AG10803 (cell line): Measurements from ENCODE around the gene CLEC16A.

Experiments used
- DNase-seq: peaks from one replicate; pipeline ENCODE4 v3.0.0; 2010; ENCODE audit warnings: low read depth
- H3K4me3 ChIP-seq: 2 replicates; pipeline ENCODE4 v1.5.1; 2011; ENCODE audit warnings: mild to moderate bottlenecking, low read length, control low read depth
- CTCF ChIP-seq: conservative IDR thresholded peaks from 2 replicates; pipeline ENCODE4 v1.5.1; 2011; ENCODE audit warnings: mild to moderate bottlenecking, low read length, control low read depth, inconsistent platforms

The CLEC16A gene

GRCh38 chr16:10969615-10970014 is 25.3 kb downstream of the CLEC16A start:
- DNase-seq = no peak

GRCh38 chr16:10970065-10970464 is 25.7 kb downstream of the CLEC16A start:
- no peak overlapping the region for H3K4me3 ChIP-seq
- DNase-seq = no peak
- TF ChIP-seq CTCF = no peak

More at GRCh38 chr16:10969615-10970014, 25.3 kb downstream of the CLEC16A start:
- no peak overlapping the region for H3K4me3 ChIP-seq
- TF ChIP-seq CTCF = no peak

GRCh38 chr16:10971560-10971961 is 27.2 kb downstream of the CLEC16A start:
- TF ChIP-seq CTCF = peak; percentile 76
- DNase-seq = peak; percentile 95
- no peak overlapping the region for H3K4me3 ChIP-seq

- no peak overlapping the region for H3K4me3 ChIP-seq
- DNase-seq = no peak
- no peak for TF ChIP-seq CTCF
Observed at GRCh38 chr16:10972108-10972818, 27.9 kb downstream of the CLEC16A start.

- no peak for TF ChIP-seq CTCF
- H3K4me3 ChIP-seq = no peak overlapping the region
- no peak for DNase-seq
Observed at GRCh38 chr16:10972819-10973464, 28.6 kb downstream of the CLEC16A start.

GRCh38 chr16:10976634-10977033 is 32.3 kb downstream of the CLEC16A start:
- DNase-seq = no peak
- H3K4me3 ChIP-seq = no peak overlapping the region
- TF ChIP-seq CTCF = no peak

- no peak for TF ChIP-seq CTCF
- H3K4me3 ChIP-seq = no peak overlapping the region
- no peak for DNase-seq
Observed at GRCh38 chr16:10978124-10978523, 33.8 kb downstream of the CLEC16A start.
